Osteoblast (primary cell): ENCODE measurements around the gene MRPL14. TPM values are rescaled to one million over a fixed set of nuclear protein-coding genes. Genes with fewer than 3 reads are reported as not detected.
A peak's percentile ranks its signal among the peaks of the same experiment; 100 is the strongest.

Experiments used
- DNase-seq: peaks from one replicate; pipeline ENCODE4 v3.0.0; 2011; ENCODE audit warnings: low spot score, mixed read lengths; ENCODE audit not compliant: insufficient read length; ENCODE audit errors: missing footprints
- H2AFZ ChIP-seq: 2 replicates; pipeline ENCODE4 v1.6.0; 2011; ENCODE audit warnings: mild to moderate bottlenecking, low read length
- H3K27ac ChIP-seq: 2 replicates; pipeline ENCODE4 v1.5.1; 2011; ENCODE audit warnings: mild to moderate bottlenecking, low read depth, low read length, moderate library complexity
- H3K27me3 ChIP-seq: 2 replicates; pipeline ENCODE4 v1.6.0; 2012; ENCODE audit warnings: mild to moderate bottlenecking, control low read depth, inconsistent platforms, low read length, moderate library complexity; ENCODE audit not compliant: insufficient read depth
- H3K36me3 ChIP-seq: 2 replicates; pipeline ENCODE4 v1.5.1; 2011; ENCODE audit warnings: mild to moderate bottlenecking, low read length, control low read depth, moderate library complexity; ENCODE audit not compliant: insufficient read depth
- H3K4me1 ChIP-seq: 2 replicates; pipeline ENCODE4 v1.5.1; 2011; ENCODE audit warnings: mild to moderate bottlenecking, low read length, control low read depth, moderate library complexity; ENCODE audit not compliant: insufficient read depth
- H3K4me2 ChIP-seq: 2 replicates; pipeline ENCODE4 v1.6.0; 2011; ENCODE audit warnings: mild to moderate bottlenecking, low read length; ENCODE audit not compliant: insufficient read depth
- H3K4me3 ChIP-seq: fragments of 200-600 bp; sonication (generic); 3 replicates; pipeline ENCODE4 v1.5.1; 2012; ENCODE audit warnings: mild to moderate bottlenecking, low read length, inconsistent platforms; ENCODE audit not compliant: insufficient read depth
- H3K79me2 ChIP-seq: 2 replicates; pipeline ENCODE4 v1.6.0; 2012; ENCODE audit warnings: mild to moderate bottlenecking, low read length, control low read depth, inconsistent platforms; ENCODE audit not compliant: insufficient read depth
- H3K9me3 ChIP-seq: 2 replicates; pipeline ENCODE4 v1.5.1; 2011; ENCODE audit warnings: low read depth, low read length, control low read depth
- H4K20me1 ChIP-seq: 2 replicates; pipeline ENCODE4 v1.6.0; 2012; ENCODE audit warnings: mild to moderate bottlenecking, low read length, control low read depth; ENCODE audit not compliant: insufficient read depth
- CTCF ChIP-seq: IDR thresholded peaks from 2 replicates; pipeline ENCODE4 v1.5.1; 2011; ENCODE audit warnings: mild to moderate bottlenecking, low read depth, low read length, moderate library complexity; ENCODE audit errors: extremely low read depth
- total RNA-seq: library from RNA; depleted of rRNA; stranded (reverse); fragments of >200 nt; gene quantifications from 2 replicates; pipeline ENCODE4 v1.2.3, GENCODE V29; 2012

MRPL14 gene
- 47.7 and 49.9 TPM in 2 replicates for total RNA-seq

GRCh38 chr6:44127186-44128019, at the start of gene MRPL14, which contains the start of gene TMEM63B:
Gene MRPL14 (minus strand): TSS chr6:44127452. CDS start chr6:44116611, 10,841 bp downstream.
Gene TMEM63B (plus strand): TSS chr6:44127554. CDS start chr6:44134585, 7,031 bp downstream.
- Histone ChIP-seq H3K36me3 (no peaks in the 10 kb centered on the region), H3K27ac (peak within 1 kb of the TSS; percentile 84), H2AFZ (peak within 1 kb of the TSS; percentile 80), H3K4me3 (peak within 1 kb of the TSS; percentile 91), H3K4me2 (peak within 1 kb of the TSS; percentile 95), H3K27me3 (no peaks in the 10 kb centered on the region), H3K9me3 (no peaks in the 10 kb centered on the region), H3K79me2 (peaks cover 87% of the 10 kb centered on the region), H4K20me1 (peaks cover 45% of the 10 kb centered on the region), H3K4me1 (peaks cover 38% of the 10 kb centered on the region)
- TF ChIP-seq CTCF, result no peak
- DNase-seq, result peak; percentile 100

GRCh38 chr6:44176130-44176761, 49.0 kb upstream of the MRPL14 start:
- no peaks in the 10 kb centered on the region for H3K9me3 ChIP-seq
- H4K20me1 ChIP-seq, result no peaks in the 10 kb centered on the region
- H3K4me2 ChIP-seq, result no peak overlapping the region
- H3K27me3 ChIP-seq, result peaks cover under 1% of the 10 kb centered on the region
- no peak overlapping the region for H3K27ac ChIP-seq
- no peaks in the 10 kb centered on the region for H3K36me3 ChIP-seq
- no peaks in the 10 kb centered on the region for H3K79me2 ChIP-seq
- no peak for DNase-seq
- no peak overlapping the region for H3K4me3 ChIP-seq
- no peak for TF ChIP-seq CTCF
- no peak overlapping the region for H2AFZ ChIP-seq
- peaks cover 21% of the 10 kb centered on the region for H3K4me1 ChIP-seq

- no peaks in the 10 kb centered on the region for H4K20me1 ChIP-seq
- peak; percentile 96 for TF ChIP-seq CTCF
- H3K36me3 ChIP-seq, result no peaks in the 10 kb centered on the region
- H3K27ac ChIP-seq, result no peak overlapping the region
- H3K79me2 ChIP-seq, result no peaks in the 10 kb centered on the region
- H3K9me3 ChIP-seq, result no peaks in the 10 kb centered on the region
- no peak overlapping the region for H3K4me3 ChIP-seq
- no peak overlapping the region for H2AFZ ChIP-seq
- DNase-seq, result peak; percentile 95
- H3K4me1 ChIP-seq, result peaks cover 5% of the 10 kb centered on the region
- no peak overlapping the region for H3K4me2 ChIP-seq
- peaks cover 14% of the 10 kb centered on the region for H3K27me3 ChIP-seq
These were observed 45.7 kb upstream of the MRPL14 start for GRCh38 chr6:44172731-44173500.
